ENCODE measurements around the gene OTUD5. TPM values are rescaled to one million over a fixed set of nuclear protein-coding genes. Genes with fewer than 3 reads are reported as not detected.
A peak's percentile ranks its signal among the peaks of the same experiment; 100 is the strongest.

The OTUD5 gene
- total and polyA plus RNA-seq, 7 experiments from 2014 or later: 17.2 to 95.5 (median 88.2) TPM

DNA sequence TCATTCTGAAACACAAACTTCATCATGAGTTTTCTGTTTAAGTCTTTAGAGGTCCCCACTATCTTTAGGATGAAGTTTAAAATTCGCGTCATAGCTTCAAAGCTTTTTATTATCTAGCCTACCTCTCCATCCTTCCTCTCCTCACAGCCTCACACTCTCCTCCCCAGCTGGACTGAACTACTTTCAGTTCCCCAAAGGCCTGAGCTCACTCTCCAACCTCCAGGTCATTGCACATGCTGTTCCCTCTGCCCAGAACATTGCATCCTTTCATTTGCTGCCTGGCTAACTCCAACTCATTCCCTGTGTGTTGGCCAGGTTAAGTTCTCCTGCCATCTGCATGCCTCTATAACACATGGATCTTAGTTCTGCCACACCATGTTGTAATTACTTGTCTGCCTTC, 2.9 kb upstream of the OTUD5 start:
- no peak for ATAC-seq
- POLR2A ChIA-PET: interaction anchor here (1.0 to 3.6 kb wide), 3 partner anchors 12 to 1818 kb away, joined by 3 to 23 read pairs (median 3); partner anchors contain the start of genes GRIPAP1 and KCND1
- H3K4me1 Mint-ChIP-seq: peaks cover 9 to 32% (median 21%) of the 10 kb centered on the region in 7 donors

DNA sequence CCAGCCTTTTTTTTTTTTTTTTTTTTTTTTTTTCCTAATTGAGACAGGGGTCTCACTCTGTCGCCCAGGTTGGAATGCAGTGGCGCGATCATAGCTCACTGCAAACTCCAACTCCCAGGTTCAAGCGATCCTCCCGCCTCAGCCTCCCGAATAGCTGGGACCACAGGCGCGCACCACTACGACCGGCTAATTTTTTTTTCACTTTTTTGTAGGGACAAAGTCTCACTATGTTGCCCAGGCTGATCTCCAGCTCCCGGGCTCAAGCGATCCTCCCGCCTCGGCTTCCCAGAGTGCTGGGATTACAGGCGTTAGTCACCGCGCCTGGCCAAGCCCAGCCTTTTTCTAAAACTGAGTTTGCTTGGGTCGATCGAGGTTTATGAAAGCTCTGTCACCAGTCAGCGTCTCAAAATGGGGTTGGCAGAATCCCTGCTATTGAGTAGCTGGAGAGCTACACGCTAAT, 1.3 kb upstream of the OTUD5 start:
- Mint-ChIP-seq H3K27ac (peak overlapping the region; percentile 98 to 100 (median 100)), H3K9me3 (peaks cover 0 to 4% (median 0%) of the 10 kb centered on the region in 11 donors), H3K36me3 (peaks cover 0 to 9% (median 0%) of the 10 kb centered on the region in 5 donors), H3K27me3 (peaks cover 0 to 2% (median 0%) of the 10 kb centered on the region in 5 donors), H3K4me1 (peaks cover 9 to 48% (median 36%) of the 10 kb centered on the region in 7 donors), H3K4me3 (peak overlapping the region; percentile 81 to 100 (median 98))
- CTCF ChIA-PET: interaction anchor here (1.1 to 1.2 kb wide), 2 partner anchors 14 to 61 kb away, joined by 3 to 4 read pairs; partner anchors contain the start of gene KCND1
- DNase-seq (peak in 3 of 9 donors; percentile 26 to 32 (median 30)), ATAC-seq (no peak)
- peak overlapping the region; percentile 100 for H3K27ac ChIP-seq (ENCODE audit: low read depth, low read length)
- no peaks in the 10 kb centered on the region for H3K9me3 ChIP-seq (ENCODE audit: control insufficient read depth in 2 of 3, low read length in 3 of 3)
- H3K4me3 ChIP-seq (ENCODE audit: low read length): peak overlapping the region; percentile 89
- intact Hi-C loops (cut with micrococcal nuclease): loop anchor here (1.0 to 5.0 kb wide), 19 partner anchors 21 to 1741 kb away; partner anchors contain the start of genes GRIPAP1 (in 2 of the 2), PIM2 (in 2 of the 2), RBM3 (in 2 of the 2) and TFE3 (in 2 of the 2)
- H3K36me3 ChIP-seq (ENCODE audit: control insufficient read depth in 2 of 3, insufficient read depth in 3 of 3, low read length in 3 of 3): peaks cover 0 to 11% (median 0%) of the 10 kb centered on the region in 3 experiments
- POLR2A ChIA-PET: interaction anchor here (0.6 to 10.4 kb wide), 29 partner anchors 10 to 1768 kb away, joined by 3 to 135 read pairs (median 5); partner anchors contain the start of genes GRIPAP1, HDAC6, KCND1 and PPP1R3F
- peaks cover 22 to 31% of the 10 kb centered on the region in 2 donors for H3K4me1 ChIP-seq (ENCODE audit: control insufficient read depth in 2 of 2, insufficient read depth in 2 of 2, low read length in 2 of 2)
- H3K27me3 ChIP-seq (ENCODE audit: control insufficient read depth in 2 of 2, insufficient read depth in 2 of 2, low read length in 2 of 2): no peaks in the 10 kb centered on the region

More for the DNA sequence above, 2.9 kb upstream of the OTUD5 start:
- no peaks in the 10 kb centered on the region for H3K9me3 ChIP-seq (ENCODE audit: control insufficient read depth in 2 of 3, low read length in 3 of 3)
- H3K9me3 Mint-ChIP-seq: peaks cover 0 to 4% (median 0%) of the 10 kb centered on the region in 11 donors
- peak overlapping the region in 7 of 10 donors; percentile 2 to 71 (median 48) for H3K4me3 Mint-ChIP-seq
- CTCF ChIA-PET: interaction anchor here (0.6 kb wide), 1 partner anchor 19 kb away, joined by 3 read pairs; no protein-coding TSS in a partner anchor
- no peak overlapping the region for H3K4me3 ChIP-seq (ENCODE audit: low read length)
- peaks cover 17 to 20% of the 10 kb centered on the region in 2 donors for H3K4me1 ChIP-seq (ENCODE audit: control insufficient read depth in 2 of 2, insufficient read depth in 2 of 2, low read length in 2 of 2)
- H3K27me3 Mint-ChIP-seq: peaks cover 0 to 2% (median 0%) of the 10 kb centered on the region in 5 donors
- H3K27ac Mint-ChIP-seq: peak overlapping the region in 8 of 9 donors; percentile 71 to 100 (median 92)
- H3K36me3 Mint-ChIP-seq: peaks cover 0 to 12% (median 0%) of the 10 kb centered on the region in 5 donors
- peaks cover 0 to 1% (median 0%) of the 10 kb centered on the region in 3 experiments for H3K36me3 ChIP-seq (ENCODE audit: control insufficient read depth in 2 of 3, insufficient read depth in 3 of 3, low read length in 3 of 3)
- intact Hi-C loops (cut with micrococcal nuclease): no loop called here
- no peaks in the 10 kb centered on the region for H3K27me3 ChIP-seq (ENCODE audit: control insufficient read depth in 2 of 2, insufficient read depth in 2 of 2, low read length in 2 of 2)
- no peak for DNase-seq
- H3K27ac ChIP-seq (ENCODE audit: low read depth, low read length): no peak overlapping the region

- H3K4me1 Mint-ChIP-seq: peaks cover 9 to 55% (median 38%) of the 10 kb centered on the region in 7 donors
- Histone ChIP-seq H3K9me3 (ENCODE audit: control insufficient read depth in 2 of 3, low read length in 3 of 3) (no peaks in the 10 kb centered on the region), H3K36me3 (ENCODE audit: control insufficient read depth in 2 of 3, insufficient read depth in 3 of 3, low read length in 3 of 3) (peaks cover 0 to 11% (median 0%) of the 10 kb centered on the region in 3 experiments), H3K4me3 (ENCODE audit: low read length) (peak overlapping the region; percentile 89), H3K27ac (ENCODE audit: low read depth, low read length) (peak overlapping the region; percentile 100), H3K27me3 (ENCODE audit: control insufficient read depth in 2 of 2, insufficient read depth in 2 of 2, low read length in 2 of 2) (no peaks in the 10 kb centered on the region), H3K4me1 (ENCODE audit: control insufficient read depth in 2 of 2, insufficient read depth in 2 of 2, low read length in 2 of 2) (peaks cover 26 to 36% of the 10 kb centered on the region in 2 donors)
- POLR2A ChIA-PET: interaction anchor here (0.6 to 10.4 kb wide), 37 partner anchors 10 to 1813 kb away, joined by 3 to 135 read pairs (median 4); partner anchors contain the start of genes GRIPAP1, HDAC6, KCND1 and PPP1R3F
- peaks cover 0 to 4% (median 0%) of the 10 kb centered on the region in 11 donors for H3K9me3 Mint-ChIP-seq
- H3K27ac Mint-ChIP-seq: peak overlapping the region; percentile 98 to 100 (median 100)
- peaks cover 0 to 2% (median 0%) of the 10 kb centered on the region in 5 donors for H3K27me3 Mint-ChIP-seq
- H3K4me3 Mint-ChIP-seq: peak overlapping the region; percentile 81 to 100 (median 98)
- ATAC-seq: peak; percentile 86
- intact Hi-C loops (cut with micrococcal nuclease): loop anchor here (1.0 to 5.0 kb wide), 19 partner anchors 21 to 1741 kb away; partner anchors contain the start of genes GRIPAP1 (in 2 of the 2), PIM2 (in 2 of the 2), RBM3 (in 2 of the 2) and TFE3 (in 2 of the 2)
- DNase-seq: peak; percentile 84 to 97 (median 95)
- H3K36me3 Mint-ChIP-seq: peaks cover 0 to 6% (median 0%) of the 10 kb centered on the region in 5 donors
- CTCF ChIA-PET: interaction anchor here (1.1 kb wide), 1 partner anchor 60 kb away, joined by 4 read pairs; no protein-coding TSS in a partner anchor
Measured at GRCh38 chrX:48957827-48958634, 624 bp upstream of the OTUD5 start.

GRCh38 chrX:48956728-48957414, 536 bp downstream of the OTUD5 start:
- Mint-ChIP-seq H3K27ac (peak overlapping the region; percentile 78 to 100 (median 91)), H3K36me3 (peaks cover 0 to 6% (median 0%) of the 10 kb centered on the region in 5 donors), H3K4me1 (peaks cover 9 to 66% (median 50%) of the 10 kb centered on the region in 7 donors), H3K4me3 (peak overlapping the region; percentile 59 to 90 (median 81)), H3K9me3 (peaks cover 0 to 4% (median 0%) of the 10 kb centered on the region in 11 donors), H3K27me3 (peaks cover 0 to 2% (median 0%) of the 10 kb centered on the region in 5 donors)
- DNase-seq (peak in 8 of 9 donors; percentile 30 to 67 (median 46)), ATAC-seq (peak; percentile 19)
- peaks cover 0 to 11% (median 0%) of the 10 kb centered on the region in 3 experiments for H3K36me3 ChIP-seq (ENCODE audit: control insufficient read depth in 2 of 3, insufficient read depth in 3 of 3, low read length in 3 of 3)
- H3K27me3 ChIP-seq (ENCODE audit: control insufficient read depth in 2 of 2, insufficient read depth in 2 of 2, low read length in 2 of 2): no peaks in the 10 kb centered on the region
- ChIA-PET CTCF (no interaction called here), POLR2A (interaction anchor here (0.6 to 10.4 kb wide), 14 partner anchors 10 to 382 kb away, joined by 3 to 135 read pairs (median 6); partner anchors contain the start of genes GRIPAP1, HDAC6, KCND1 and PQBP1)
- peak overlapping the region; percentile 100 for H3K27ac ChIP-seq (ENCODE audit: low read depth, low read length)
- peak overlapping the region; percentile 59 for H3K4me3 ChIP-seq (ENCODE audit: low read length)
- no peaks in the 10 kb centered on the region for H3K9me3 ChIP-seq (ENCODE audit: control insufficient read depth in 2 of 3, low read length in 3 of 3)
- peaks cover 32 to 37% of the 10 kb centered on the region in 2 donors for H3K4me1 ChIP-seq (ENCODE audit: control insufficient read depth in 2 of 2, insufficient read depth in 2 of 2, low read length in 2 of 2)
- intact Hi-C loops (cut with micrococcal nuclease): loop anchor here (5.0 kb wide), 4 partner anchors 220 to 1740 kb away; partner anchors contain the start of genes CDK16 (in 1 of the 2), EBP (in 1 of the 2) and FTSJ1 (in 1 of the 2)

DNA sequence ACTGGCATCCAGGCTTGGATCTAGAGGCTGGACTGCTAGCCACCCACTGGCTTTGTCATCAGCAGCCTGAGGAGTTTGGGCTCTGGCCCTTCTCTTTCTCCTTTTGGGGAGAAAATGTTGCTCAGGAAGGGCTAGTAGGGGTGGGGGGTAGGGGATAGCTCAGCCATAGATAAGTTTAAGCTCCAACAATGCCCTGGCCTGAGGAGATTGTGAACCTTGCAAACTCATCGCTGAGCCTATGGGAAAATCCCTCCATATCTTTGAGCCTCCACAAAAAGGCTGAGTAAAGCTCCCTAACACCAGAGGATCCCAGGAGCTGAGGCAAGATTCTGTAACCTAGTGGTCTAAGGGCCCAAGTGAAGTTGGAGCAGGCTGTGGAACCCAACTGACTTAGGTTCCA, 8.8 kb downstream of the OTUD5 start:
- Mint-ChIP-seq H3K27me3 (no peaks in the 10 kb centered on the region), H3K4me3 (no peak overlapping the region), H3K4me1 (peaks cover 6 to 55% (median 42%) of the 10 kb centered on the region in 7 donors), H3K36me3 (peaks cover 0 to 5% (median 4%) of the 10 kb centered on the region in 5 donors), H3K9me3 (peaks cover 0 to 1% (median 0%) of the 10 kb centered on the region in 11 donors), H3K27ac (peak overlapping the region in 1 of 9 donors; percentile 39)
- no peaks in the 10 kb centered on the region for H3K9me3 ChIP-seq (ENCODE audit: control insufficient read depth in 2 of 3, low read length in 3 of 3)
- H3K4me3 ChIP-seq (ENCODE audit: low read length): no peak overlapping the region
- POLR2A ChIA-PET: interaction anchor here (0.7 to 1.0 kb wide), 2 partner anchors 10 to 11 kb away, joined by 3 to 5 read pairs; no protein-coding TSS in a partner anchor
- H3K27ac ChIP-seq (ENCODE audit: low read depth, low read length): no peak overlapping the region
- H3K27me3 ChIP-seq (ENCODE audit: control insufficient read depth in 2 of 2, insufficient read depth in 2 of 2, low read length in 2 of 2): no peaks in the 10 kb centered on the region
- H3K36me3 ChIP-seq (ENCODE audit: control insufficient read depth in 2 of 3, insufficient read depth in 3 of 3, low read length in 3 of 3): no peaks in the 10 kb centered on the region
- no peak for ATAC-seq
- intact Hi-C loops (cut with micrococcal nuclease): no loop called here
- DNase-seq: no peak
- H3K4me1 ChIP-seq (ENCODE audit: control insufficient read depth in 2 of 2, insufficient read depth in 2 of 2, low read length in 2 of 2): peaks cover 14 to 15% of the 10 kb centered on the region in 2 donors
- CTCF ChIA-PET: interaction anchor here (0.7 to 2.3 kb wide), 4 partner anchors 11 to 300 kb away, joined by 3 to 10 read pairs (median 3); no protein-coding TSS in a partner anchor
